GM21360 (cell line): ENCODE measurements around the gene GRIK4.
A peak's percentile ranks its signal among the peaks of the same experiment; 100 is the strongest.

Source experiments
- ATAC-seq: cut with Tn5 transposase; IDR thresholded peaks from one replicate; pipeline ENCODE4 v1.9.1; 2021; ENCODE audit warnings: mild to moderate bottlenecking, moderate library complexity; ENCODE audit not compliant: unreplicated experiment

Gene GRIK4

GRCh38 chr11:120695939-120696338 is 184.4 kb downstream of the GRIK4 start:
- no peak for ATAC-seq

- ATAC-seq: no peak
Observed at GRCh38 chr11:120696597-120697218, 185.2 kb downstream of the GRIK4 start.

- ATAC-seq: no peak
Observed at GRCh38 chr11:120698918-120699317, 187.4 kb downstream of the GRIK4 start.

GRCh38 chr11:120702656-120703055 is 191.1 kb downstream of the GRIK4 start:
- no peak for ATAC-seq

- ATAC-seq: peak; percentile 59
Observed at GRCh38 chr11:120703358-120704152, 192.0 kb downstream of the GRIK4 start.

- ATAC-seq: peak; percentile 22
Observed at GRCh38 chr11:120704256-120704750, 192.8 kb downstream of the GRIK4 start.

- no peak for ATAC-seq
Observed at GRCh38 chr11:120706257-120706656, 194.7 kb downstream of the GRIK4 start.

- ATAC-seq: no peak
Observed at GRCh38 chr11:120707098-120707497, 195.6 kb downstream of the GRIK4 start.

- no peak for ATAC-seq
Observed at GRCh38 chr11:120707663-120708062, 196.1 kb downstream of the GRIK4 start.

GRCh38 chr11:120708511-120709183 is 197.1 kb downstream of the GRIK4 start:
- no peak for ATAC-seq

GRCh38 chr11:120709808-120710207 is 198.3 kb downstream of the GRIK4 start:
- ATAC-seq: peak; percentile 87

GRCh38 chr11:120710354-120711131 is 199.0 kb downstream of the GRIK4 start:
- ATAC-seq: no peak

- ATAC-seq: no peak
Observed at GRCh38 chr11:120712014-120712413, 200.5 kb downstream of the GRIK4 start.

GRCh38 chr11:120712881-120713280 is 201.3 kb downstream of the GRIK4 start:
- no peak for ATAC-seq

GRCh38 chr11:120713296-120713695 is 201.7 kb downstream of the GRIK4 start:
- ATAC-seq: no peak

GRCh38 chr11:120714438-120714837 is 202.9 kb downstream of the GRIK4 start:
- ATAC-seq: no peak

GRCh38 chr11:120715239-120715638 is 203.7 kb downstream of the GRIK4 start:
- ATAC-seq: no peak

GRCh38 chr11:120717042-120717441 is 205.5 kb downstream of the GRIK4 start:
- ATAC-seq: no peak

GRCh38 chr11:120717623-120718022 is 206.1 kb downstream of the GRIK4 start:
- no peak for ATAC-seq

- ATAC-seq: no peak
Observed at GRCh38 chr11:120718171-120718570, 206.6 kb downstream of the GRIK4 start.

- no peak for ATAC-seq
Observed at GRCh38 chr11:120719348-120719747, 207.8 kb downstream of the GRIK4 start.
